WTC11 (cell line): ENCODE results near the gene PALM3. TPM values are rescaled to one million over a fixed set of nuclear protein-coding genes. Genes with fewer than 3 reads are reported as not detected.

Experiments
- ATF6 ChIP-seq: sonication (generic); formaldehyde crosslinking; IDR thresholded peaks from 2 replicates; pipeline ENCODE4 v1.8.1; 2023; ENCODE audit warnings: mild to moderate bottlenecking, missing genetic modification reagents
- CDX4 ChIP-seq: fragments of 250-450 bp; sonication (Bioruptor Pico); IDR thresholded peaks from 2 replicates; pipeline ENCODE4 v1.9.0; 2021; ENCODE audit warnings: moderate library complexity, mild to moderate bottlenecking, inconsistent platforms, borderline replicate concordance
- CREM ChIP-seq: sonication (generic); formaldehyde crosslinking; IDR thresholded peaks from 2 replicates; pipeline ENCODE4 v1.8.1; 2022; ENCODE audit warnings: mild to moderate bottlenecking, missing genetic modification reagents, moderate library complexity
- ERG ChIP-seq: fragments of 250-450 bp; sonication (Bioruptor Pico); IDR thresholded peaks from 2 replicates; pipeline ENCODE4 v1.8.0; 2021; ENCODE audit warnings: mild to moderate bottlenecking
- FOXP1 ChIP-seq: sonication (generic); formaldehyde crosslinking; IDR thresholded peaks from 2 replicates; pipeline ENCODE4 v1.8.0; 2022; ENCODE audit warnings: missing genetic modification reagents, mild to moderate bottlenecking, moderate library complexity, borderline replicate concordance
- GTF2I ChIP-seq: fragments of 250-450 bp; sonication (Bioruptor Pico); conservative IDR thresholded peaks from 2 replicates; pipeline ENCODE4 v1.4.0; 2021; ENCODE audit warnings: mild to moderate bottlenecking
- HMGA2 ChIP-seq: fragments of 250-450 bp; sonication (Bioruptor Pico); IDR thresholded peaks from 2 replicates; pipeline ENCODE4 v1.4.0; 2021; ENCODE audit warnings: mild to moderate bottlenecking, moderate library complexity
- NFE2L1 ChIP-seq: sonication (generic); formaldehyde crosslinking; IDR thresholded peaks from 2 replicates; pipeline ENCODE4 v1.8.1; 2023; ENCODE audit warnings: missing genetic modification reagents
- RORB ChIP-seq: fragments of 250-450 bp; sonication (Bioruptor Pico); IDR thresholded peaks from 2 replicates; pipeline ENCODE4 v1.9.0; 2021; ENCODE audit warnings: mild to moderate bottlenecking
- SMAD4 ChIP-seq: sonication (generic); formaldehyde crosslinking; IDR thresholded peaks from 2 replicates; pipeline ENCODE4 v1.8.0; 2022; ENCODE audit warnings: mild to moderate bottlenecking, missing genetic modification reagents
- SOX15 ChIP-seq: fragments of 250-450 bp; sonication (Bioruptor Pico); IDR thresholded peaks from 2 replicates; pipeline ENCODE4 v1.9.0; 2021; ENCODE audit warnings: mild to moderate bottlenecking
- TEAD1 ChIP-seq: sonication (generic); formaldehyde crosslinking; IDR thresholded peaks from 2 replicates; pipeline ENCODE4 v1.8.0; 2022; ENCODE audit warnings: mild to moderate bottlenecking, missing genetic modification reagents
- ZNF425 ChIP-seq: fragments of 250-450 bp; sonication (Bioruptor Pico); conservative IDR thresholded peaks from 2 replicates; pipeline ENCODE4 v1.9.0; 2021; ENCODE audit warnings: mild to moderate bottlenecking
- ZNF532 ChIP-seq: fragments of 250-450 bp; sonication (Bioruptor Pico); IDR thresholded peaks from 2 replicates; pipeline ENCODE4 v1.9.0; 2021; ENCODE audit warnings: mild to moderate bottlenecking, borderline replicate concordance
- ZNF671 ChIP-seq: fragments of 250-450 bp; sonication (Bioruptor Pico); IDR thresholded peaks from 2 replicates; pipeline ENCODE4 v1.8.0; 2021; ENCODE audit warnings: mild to moderate bottlenecking
- total RNA-seq: library from RNA; stranded (reverse); gene quantifications from 3 replicates; pipeline ENCODE4 v1.2.3, GENCODE V29; 2021

The PALM3 gene
- total RNA-seq, 1 experiment from 2014 or later: 31.1 TPM

- TF ChIP-seq ZNF532 (CRISPR knock-in tag) (no peak), CDX4 (CRISPR knock-in tag) (no peak), HMGA2 (CRISPR knock-in tag) (no peak), ZNF425 (CRISPR knock-in tag) (no peak), GTF2I (CRISPR knock-in tag) (no peak), ERG (CRISPR knock-in tag) (no peak), FOXP1 (CRISPR knock-in tag) (peak; percentile 41; the same call in 1 of the 2 replicates), SMAD4 (CRISPR knock-in tag) (no peak), TEAD1 (CRISPR knock-in tag) (no peak; the same call in 1 of the 2 replicates), CREM (CRISPR knock-in tag) (no peak), ATF6 (CRISPR knock-in tag) (no peak), SOX15 (CRISPR knock-in tag) (no peak), RORB (CRISPR knock-in tag) (no peak), ZNF671 (CRISPR knock-in tag) (no peak), NFE2L1 (CRISPR knock-in tag) (no peak)
Observed at GRCh38 chr19:14091081-14091812, 29.4 kb upstream of the PALM3 start (continued).
